Neural cell (in vitro differentiated cells): ENCODE data around the gene REPS1.

ENCODE experiments used
- EP300 ChIP-seq: fragments of 450-650 bp; conservative IDR thresholded peaks from 2 replicates; pipeline ENCODE4 v1.6.1; 2014; ENCODE audit warnings: antibody characterized with exemption, mild to moderate bottlenecking, moderate library complexity; ENCODE audit not compliant: poor library complexity, severe bottlenecking
- RAD21 ChIP-seq: fragments of 450-650 bp; conservative IDR thresholded peaks from 2 replicates; pipeline ENCODE4 v1.6.1; 2014; ENCODE audit warnings: antibody characterized with exemption, mild to moderate bottlenecking, moderate library complexity
- REST ChIP-seq: IDR thresholded peaks from 2 replicates; pipeline ENCODE4 v1.6.1; 2012; ENCODE audit warnings: borderline replicate concordance
- TF ChIP-seq, protein P1 (sequence below): fragments of 450-650 bp; IDR thresholded peaks from 2 replicates; pipeline ENCODE4 v1.5.1; 2014; ENCODE audit warnings: antibody characterized with exemption, mild to moderate bottlenecking, moderate library complexity; ENCODE audit not compliant: poor library complexity, severe bottlenecking

- no peak for TF ChIP-seq RAD21
- TF ChIP-seq, protein P1, sequence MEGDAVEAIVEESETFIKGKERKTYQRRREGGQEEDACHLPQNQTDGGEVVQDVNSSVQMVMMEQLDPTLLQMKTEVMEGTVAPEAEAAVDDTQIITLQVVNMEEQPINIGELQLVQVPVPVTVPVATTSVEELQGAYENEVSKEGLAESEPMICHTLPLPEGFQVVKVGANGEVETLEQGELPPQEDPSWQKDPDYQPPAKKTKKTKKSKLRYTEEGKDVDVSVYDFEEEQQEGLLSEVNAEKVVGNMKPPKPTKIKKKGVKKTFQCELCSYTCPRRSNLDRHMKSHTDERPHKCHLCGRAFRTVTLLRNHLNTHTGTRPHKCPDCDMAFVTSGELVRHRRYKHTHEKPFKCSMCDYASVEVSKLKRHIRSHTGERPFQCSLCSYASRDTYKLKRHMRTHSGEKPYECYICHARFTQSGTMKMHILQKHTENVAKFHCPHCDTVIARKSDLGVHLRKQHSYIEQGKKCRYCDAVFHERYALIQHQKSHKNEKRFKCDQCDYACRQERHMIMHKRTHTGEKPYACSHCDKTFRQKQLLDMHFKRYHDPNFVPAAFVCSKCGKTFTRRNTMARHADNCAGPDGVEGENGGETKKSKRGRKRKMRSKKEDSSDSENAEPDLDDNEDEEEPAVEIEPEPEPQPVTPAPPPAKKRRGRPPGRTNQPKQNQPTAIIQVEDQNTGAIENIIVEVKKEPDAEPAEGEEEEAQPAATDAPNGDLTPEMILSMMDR: no peak
- TF ChIP-seq EP300: no peak
- no peak for TF ChIP-seq REST
These were observed 102.8 kb downstream of the REPS1 start for GRCh38 chr6:138885156-138885819.
